Spleen (tissue), 7 donors: ENCODE results near the gene IMMP2L.

Experiments used
- POLR2A ChIP-seq, 3 donors: fragments of 450-650 bp; IDR thresholded peaks; one replicate each; pipeline ENCODE4 v1.5.1; 2017; ENCODE audit warnings: antibody characterized with exemption in 3 of 3, mild to moderate bottlenecking in 1 of 3
- TF ChIP-seq, protein P1 (sequence below), 11 experiments: fragments of 200-600 bp in 7 of 11; fragments of 450-650 bp in 4 of 11; sonication (generic) in 4 of 11; IDR thresholded peaks in 8 of 11; conservative IDR thresholded peaks in 3 of 11; 1 replicate in 7 of 11; 2 replicates in 4 of 11; pipeline versions ENCODE4 v1.4.0 to v1.8.0; 2016 to 2021; ENCODE audit warnings: antibody characterized with exemption in 11 of 11, inconsistent platforms in 4 of 11, mild to moderate bottlenecking in 1 of 11
- donor health status: DM: no; HTN: no; CAD: no; lungs with moderate emphysema.
- donor health status: DM: no; HTN: no; CAD: no.
- donor health status: DM: no; HTN: no; CAD: no.

DNA sequence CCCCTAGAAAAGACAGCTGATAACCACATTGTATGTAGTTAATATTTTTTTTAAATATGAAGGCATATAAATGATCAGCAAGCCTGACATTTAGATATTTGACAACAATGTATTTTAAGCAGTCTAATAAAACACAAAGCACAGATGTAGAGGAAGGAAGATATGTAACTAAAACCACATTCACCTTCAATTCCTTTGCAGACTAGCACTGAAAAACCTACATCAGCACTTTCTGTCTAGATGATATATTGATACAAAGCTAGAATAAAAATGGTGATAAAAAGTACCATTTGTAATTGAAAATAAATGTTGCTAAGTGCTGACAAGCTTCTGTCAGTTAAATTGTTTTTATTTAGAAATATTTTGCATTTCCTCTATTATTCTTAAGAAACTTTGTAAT lies 153.6 kb downstream of the IMMP2L start:
- TF ChIP-seq, protein P1, sequence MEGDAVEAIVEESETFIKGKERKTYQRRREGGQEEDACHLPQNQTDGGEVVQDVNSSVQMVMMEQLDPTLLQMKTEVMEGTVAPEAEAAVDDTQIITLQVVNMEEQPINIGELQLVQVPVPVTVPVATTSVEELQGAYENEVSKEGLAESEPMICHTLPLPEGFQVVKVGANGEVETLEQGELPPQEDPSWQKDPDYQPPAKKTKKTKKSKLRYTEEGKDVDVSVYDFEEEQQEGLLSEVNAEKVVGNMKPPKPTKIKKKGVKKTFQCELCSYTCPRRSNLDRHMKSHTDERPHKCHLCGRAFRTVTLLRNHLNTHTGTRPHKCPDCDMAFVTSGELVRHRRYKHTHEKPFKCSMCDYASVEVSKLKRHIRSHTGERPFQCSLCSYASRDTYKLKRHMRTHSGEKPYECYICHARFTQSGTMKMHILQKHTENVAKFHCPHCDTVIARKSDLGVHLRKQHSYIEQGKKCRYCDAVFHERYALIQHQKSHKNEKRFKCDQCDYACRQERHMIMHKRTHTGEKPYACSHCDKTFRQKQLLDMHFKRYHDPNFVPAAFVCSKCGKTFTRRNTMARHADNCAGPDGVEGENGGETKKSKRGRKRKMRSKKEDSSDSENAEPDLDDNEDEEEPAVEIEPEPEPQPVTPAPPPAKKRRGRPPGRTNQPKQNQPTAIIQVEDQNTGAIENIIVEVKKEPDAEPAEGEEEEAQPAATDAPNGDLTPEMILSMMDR (IDR thresholded peaks at IDR 0.05 in 8 of 11, conservative IDR thresholded peaks at IDR 0.05 in 3 of 11) = no peak
- no peak for TF ChIP-seq POLR2A (IDR thresholded peaks at IDR 0.05)
